CD4-positive, alpha-beta T cell treated with Interleukin-6 at 100 ng/mL for 8 hours (primary cell): ENCODE data around the gene ZNF474.

Experiments
- DNase-seq: peaks from one replicate; pipeline ENCODE4 v3.0.0-alpha.2; 2020; ENCODE audit warnings: mixed read lengths, low spot score

ZNF474 gene

DNA sequence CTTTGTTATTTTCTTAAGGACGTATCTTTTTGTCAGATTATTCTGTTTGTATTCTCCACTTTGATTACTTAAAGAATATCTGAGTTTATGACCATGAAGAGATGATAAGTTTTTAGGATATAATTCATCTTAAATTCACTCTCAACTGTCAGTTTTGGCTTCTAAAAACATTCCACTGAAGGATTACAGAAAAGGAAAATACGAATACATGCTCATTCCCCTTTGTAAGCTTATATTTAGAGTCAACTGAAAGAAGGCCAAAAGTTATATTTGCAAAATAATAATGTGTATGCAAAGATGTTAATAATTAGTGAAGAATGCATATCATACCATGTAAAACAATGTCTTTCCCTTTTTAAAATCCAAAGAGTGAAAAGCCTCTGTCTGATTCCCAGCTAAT lies 52.5 kb downstream of the ZNF474 start:
- DNase-seq = no peak

DNA sequence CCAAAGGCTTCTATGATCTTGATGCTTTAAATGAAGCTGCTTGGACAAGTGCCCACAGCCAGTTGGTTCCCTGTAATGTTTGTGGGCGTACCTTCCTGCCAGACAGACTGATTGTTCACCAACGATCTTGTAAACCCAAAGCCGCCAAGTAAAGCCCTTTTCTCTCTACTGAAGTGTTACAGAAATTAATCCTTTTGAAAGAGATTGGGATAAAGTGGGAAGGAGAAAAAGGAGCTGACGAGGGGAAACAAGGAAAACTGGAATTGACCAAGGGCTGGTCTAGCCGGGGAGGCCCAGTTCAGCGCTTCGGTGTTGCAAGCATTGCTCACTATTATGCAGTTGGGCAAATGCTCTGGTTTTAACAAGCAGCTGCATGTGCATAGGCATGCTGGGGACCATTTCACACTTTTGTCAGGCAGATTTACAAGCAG lies 53.2 kb downstream of the ZNF474 start:
- no peak for DNase-seq

DNA sequence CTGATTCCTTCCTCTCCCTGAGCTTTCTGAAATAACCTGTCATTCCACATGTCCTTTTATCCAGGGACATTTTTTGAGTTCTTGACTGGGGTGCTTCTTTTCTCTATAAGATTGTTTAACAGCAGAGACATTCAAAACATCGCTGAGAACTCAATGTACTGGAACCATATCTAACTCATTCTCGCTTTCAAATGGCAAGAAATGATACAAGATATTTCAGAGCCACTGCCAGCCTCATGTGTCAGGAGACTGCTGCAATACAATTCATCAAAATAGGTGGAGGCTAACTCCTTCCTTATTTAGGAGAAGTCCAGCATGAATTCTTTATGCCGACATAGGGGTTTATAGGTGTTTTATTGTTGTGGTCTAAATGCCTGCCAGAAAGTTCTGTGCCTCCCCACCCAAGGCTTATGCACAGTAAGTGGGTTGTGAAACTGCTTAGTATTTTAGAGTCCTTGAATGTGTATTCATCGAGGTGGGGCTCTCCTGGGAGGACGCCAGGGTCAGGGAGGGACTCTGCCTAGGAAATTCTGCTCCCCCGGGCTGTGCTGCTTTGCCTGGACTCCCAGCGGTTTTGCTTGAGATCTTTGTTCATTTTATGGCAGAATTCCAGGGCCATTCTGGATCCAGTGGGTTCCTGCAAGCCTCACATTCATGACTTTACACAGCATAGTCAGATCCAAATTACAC lies 53.9 kb downstream of the ZNF474 start:
- DNase-seq = no peak

DNA sequence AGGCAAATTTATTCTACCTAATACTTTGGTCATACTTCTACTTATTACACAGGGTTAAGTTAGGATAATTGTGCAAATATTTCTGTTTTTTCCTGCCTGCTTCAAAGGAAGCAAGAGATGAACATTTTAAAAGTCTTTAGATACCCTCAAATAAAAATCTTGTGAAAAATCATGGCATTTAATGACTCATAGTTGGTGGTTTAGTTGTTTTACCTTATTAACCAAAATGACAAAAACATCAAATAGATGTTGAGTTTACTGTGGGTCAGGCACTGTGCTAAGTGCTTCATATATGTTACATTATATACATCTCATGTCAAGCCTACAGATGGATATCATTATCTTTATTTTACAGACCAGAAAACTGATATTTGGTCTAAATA lies 54.4 kb downstream of the ZNF474 start:
- no peak for DNase-seq

DNA sequence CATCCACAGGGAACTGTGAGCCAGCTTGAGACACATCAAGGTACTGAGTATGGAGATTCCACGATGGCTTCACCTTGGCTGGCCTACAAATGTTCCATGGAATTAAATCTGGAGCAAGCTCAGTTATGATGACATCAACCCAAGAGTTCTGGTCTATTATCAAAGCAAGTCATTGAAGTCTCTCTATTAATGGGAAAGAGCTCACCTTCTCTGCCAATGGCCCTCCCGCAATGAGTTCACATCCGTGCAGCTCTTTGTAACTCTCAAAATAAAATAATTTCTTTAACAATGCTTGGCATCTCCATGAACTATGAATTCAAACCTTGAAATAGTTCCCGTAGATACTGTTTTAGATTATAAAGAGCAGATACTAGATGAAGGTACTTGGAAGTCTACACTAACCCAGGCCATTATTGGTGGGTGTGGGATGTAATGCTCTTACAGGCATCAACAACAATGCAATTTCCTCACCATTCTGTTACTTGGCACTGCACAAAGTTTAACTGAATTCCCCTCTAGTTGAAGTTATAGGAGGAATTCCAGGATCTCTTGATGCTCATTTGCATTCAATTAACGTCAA lies 55.4 kb downstream of the ZNF474 start:
- no peak for DNase-seq

DNA sequence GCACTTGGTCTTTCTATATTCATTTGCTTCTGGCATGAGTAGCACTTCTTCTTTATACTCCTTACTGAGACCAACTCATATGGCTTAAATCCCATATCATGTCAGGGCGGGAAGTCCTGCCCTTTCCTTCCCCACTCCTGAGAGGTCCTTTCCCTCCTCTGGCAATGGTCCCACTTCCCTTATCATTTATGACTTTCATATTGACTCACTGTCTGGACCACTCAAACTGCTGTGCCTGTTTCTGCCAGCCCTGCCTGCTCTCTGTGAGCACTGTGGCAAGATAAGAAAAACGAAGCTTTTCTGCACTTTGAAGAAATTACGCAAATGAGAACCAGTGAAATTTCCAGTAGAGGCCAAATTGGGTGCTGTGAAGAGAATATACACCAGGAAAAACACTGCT lies 58.1 kb downstream of the ZNF474 start:
- no peak for DNase-seq

DNA sequence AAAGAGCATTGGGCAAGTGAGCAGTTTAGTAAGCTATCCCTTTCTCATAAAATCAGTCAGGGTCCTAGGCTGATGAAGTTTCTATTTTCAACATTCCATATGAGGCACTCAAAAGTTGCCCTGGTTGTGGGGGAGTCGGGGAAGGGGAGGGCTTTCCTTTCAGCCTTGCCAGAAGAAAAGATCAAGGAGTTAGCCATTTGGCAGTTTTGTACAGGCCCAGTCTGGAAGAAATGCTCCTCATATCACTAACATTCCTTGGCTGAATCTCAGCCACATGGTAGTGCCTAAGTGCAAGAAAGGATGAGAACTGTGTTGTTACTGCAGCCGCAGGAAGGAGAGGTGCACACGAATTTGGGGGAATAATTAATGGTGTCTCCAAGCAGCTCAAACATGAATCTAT lies 60.8 kb downstream of the ZNF474 start:
- no peak for DNase-seq

DNA sequence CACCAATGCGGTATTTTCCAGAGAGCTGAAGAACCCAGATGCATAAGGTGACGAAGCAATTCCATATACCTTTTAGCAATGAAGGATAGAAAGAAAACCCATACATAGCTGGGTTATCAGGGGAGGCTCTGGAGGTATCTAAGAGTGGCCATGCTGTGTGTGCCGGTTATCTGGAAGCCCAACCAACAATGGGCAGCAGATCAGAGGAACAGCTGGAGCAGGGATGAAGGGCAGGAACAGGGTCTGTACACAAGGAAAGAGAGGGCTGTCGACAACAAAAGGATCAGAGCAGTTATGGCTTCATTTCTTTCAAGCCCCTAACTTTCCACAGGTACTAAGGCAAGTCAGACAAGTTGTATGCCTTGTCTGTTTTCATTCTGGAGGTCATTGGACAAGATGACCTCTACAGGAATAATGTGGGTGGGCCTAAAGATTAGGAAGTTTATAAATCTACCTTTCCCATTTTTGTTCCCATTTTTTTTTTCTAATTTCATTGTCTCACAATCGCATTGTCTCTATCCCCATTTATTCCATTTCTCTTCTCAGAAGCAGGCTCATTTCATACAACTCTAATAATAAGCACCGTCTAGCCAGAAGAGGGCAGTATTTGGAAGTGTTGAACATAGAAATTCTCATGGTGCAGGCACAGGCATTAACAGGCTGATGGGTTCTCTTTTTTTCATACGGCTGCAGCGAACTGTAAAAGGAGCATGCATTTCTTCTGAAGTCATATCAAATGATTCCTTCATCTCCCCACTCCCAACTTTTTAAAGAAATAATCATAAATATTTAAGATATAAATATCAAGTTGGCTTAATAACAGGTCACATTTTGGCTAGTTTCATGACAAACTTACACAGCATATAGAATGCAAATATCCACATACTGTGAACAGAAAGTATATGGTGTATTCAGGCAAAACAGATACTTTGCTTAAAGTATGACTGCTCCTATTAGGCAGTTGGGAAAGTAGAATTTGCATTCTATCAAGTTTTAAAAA lies 63.5 kb downstream of the ZNF474 start:
- DNase-seq = peak; percentile 3

DNA sequence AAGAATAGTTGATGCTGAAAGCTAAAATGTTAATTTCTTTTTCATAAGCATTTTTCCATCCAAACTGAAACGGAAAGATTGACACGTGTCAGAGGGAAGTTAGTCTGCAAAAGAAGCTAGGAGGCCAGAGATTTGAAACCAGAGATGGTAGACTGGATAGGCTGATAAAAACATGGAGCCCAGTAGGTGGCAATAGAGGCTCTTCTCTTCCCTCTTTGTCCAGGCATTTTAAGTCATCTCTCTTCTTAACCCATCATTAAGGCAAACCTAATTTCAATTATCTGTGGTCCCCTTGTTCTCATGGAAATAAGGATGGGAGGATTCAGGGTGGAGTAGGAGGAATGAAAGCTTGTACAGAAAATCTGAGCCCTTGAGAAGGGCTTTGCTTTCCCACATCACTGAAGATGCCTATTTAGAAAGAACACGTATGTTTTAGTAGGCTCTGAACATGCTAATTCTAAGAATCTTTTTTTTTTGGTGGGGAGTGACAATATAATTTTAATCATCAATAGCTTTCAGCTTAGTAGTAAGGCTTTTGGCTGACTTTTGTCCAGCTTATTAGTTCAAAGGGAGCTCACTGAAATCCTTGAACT lies 66.6 kb downstream of the ZNF474 start:
- no peak for DNase-seq

DNA sequence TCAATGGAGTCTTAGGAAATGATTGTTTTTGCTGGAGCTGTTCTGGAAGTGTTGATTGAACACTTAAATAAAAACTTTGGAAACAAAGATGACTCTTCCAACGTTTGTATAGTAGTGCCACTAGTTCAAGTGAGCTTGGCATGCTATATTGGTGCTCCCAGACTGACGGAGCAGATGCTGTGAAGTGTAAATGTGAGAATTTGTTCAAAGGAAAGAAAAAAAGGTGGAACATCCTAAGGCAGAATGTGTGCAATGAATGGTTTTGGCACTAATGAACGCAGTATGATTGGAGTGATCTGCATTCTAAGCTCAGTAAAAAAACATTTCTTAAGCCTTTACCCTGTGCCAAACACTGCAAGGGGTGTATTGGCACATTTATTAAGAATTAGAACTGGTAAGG lies 69.8 kb downstream of the ZNF474 start:
- no peak for DNase-seq

DNA sequence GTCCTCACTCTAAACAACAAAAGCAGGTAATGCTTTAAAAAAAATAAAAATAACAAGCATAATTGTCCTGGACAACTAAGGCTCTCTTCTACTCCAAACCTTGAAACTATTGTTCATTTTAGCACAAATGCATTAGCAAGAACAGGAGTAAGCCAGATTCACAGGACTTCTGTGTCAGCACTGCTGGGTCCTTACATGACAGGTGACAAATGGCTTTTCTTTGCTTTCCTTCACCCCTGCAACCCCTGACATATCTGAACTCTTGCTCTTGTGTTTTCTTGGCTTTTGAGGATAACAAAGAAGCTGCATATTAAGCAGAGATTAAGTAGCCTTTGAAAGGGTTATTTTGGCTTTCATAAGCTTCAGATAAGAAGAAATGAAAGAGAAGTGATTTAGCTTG lies 71.1 kb downstream of the ZNF474 start:
- DNase-seq = no peak

DNA sequence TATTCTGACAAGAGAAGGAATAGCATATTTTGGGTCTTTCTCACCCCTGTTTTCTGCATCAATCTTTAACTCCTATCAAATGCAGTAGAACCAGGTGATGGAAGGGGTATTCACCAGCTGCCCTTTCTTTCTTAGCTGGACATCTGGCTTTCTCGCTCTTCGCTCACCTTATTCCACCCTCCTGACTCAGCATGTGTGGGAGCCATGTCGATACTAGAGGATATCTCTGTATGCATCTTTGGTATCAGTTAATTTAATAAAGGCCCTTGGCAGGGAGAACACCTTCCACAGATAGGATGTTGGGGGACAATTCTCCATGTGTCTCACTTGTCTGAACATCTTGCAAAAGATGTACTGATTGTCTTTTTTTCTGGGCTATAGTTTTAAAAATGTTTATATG lies 71.5 kb downstream of the ZNF474 start:
- no peak for DNase-seq

DNA sequence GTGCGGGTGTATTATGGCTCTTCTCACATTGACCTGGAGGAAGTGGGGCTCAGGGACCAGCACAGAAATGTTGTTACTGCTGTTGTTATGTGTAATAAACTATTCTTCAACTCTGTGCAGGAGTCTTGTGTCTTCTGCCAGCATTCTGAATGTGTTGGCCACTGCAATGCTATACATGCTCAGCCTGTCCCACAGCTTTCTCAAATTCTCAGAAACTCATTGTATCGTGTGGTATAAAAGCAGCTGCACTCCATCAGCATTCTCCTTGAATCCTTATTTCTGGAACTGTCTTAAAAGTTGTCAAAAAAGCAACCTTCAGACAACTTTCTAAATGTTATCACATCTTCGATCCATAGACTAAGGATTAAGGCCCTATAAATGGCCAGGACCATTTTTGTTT lies 72.0 kb downstream of the ZNF474 start:
- no peak for DNase-seq

DNA sequence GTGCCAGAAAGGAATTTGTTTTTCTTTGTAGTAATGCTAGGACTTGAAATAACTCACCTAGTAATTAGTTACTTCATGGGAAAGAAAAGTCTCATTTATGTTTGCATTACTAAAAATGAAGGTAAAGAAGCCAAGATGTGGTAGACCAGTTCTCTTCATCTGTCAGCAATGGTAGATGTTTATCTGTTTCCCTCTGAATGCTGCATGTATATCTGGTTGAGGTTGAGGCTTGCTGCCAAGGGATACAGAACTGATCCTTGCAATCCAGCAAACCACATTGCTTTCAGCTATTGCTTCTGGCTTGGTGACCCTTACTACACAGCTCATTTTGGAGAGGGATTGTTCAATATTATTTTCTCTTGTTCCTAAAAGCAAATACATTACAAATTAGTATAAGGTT lies 73.6 kb downstream of the ZNF474 start:
- no peak for DNase-seq
